HCT116 (cell line): ENCODE measurements around the gene RAB5IF. TPM values are rescaled to one million over a fixed set of nuclear protein-coding genes. Genes with fewer than 3 reads are reported as not detected.

Experiments used
- ATAC-seq: fragments of 200-7000 bp; cut with Tn5 transposase; 2 replicates; pipeline ENCODE4 v1.9.1; 2020; ENCODE audit warnings: mild to moderate bottlenecking, moderate library complexity
- BruUV-seq: library from RNA; stranded (reverse); fragments of 400-500 nt; replicated peaks from 2 replicates; lab custom pipeline; 2021; lab: Mats Ljungman, UMichigan
- CTCF ChIA-PET: fragments of 300-600 bp; sonication (Branson Sonifier 250); formaldehyde crosslinking; loops from one replicate; lab custom pipeline; 2021; ENCODE audit warnings: antibody characterized with exemption; lab: Charles Lee
- POLR2A ChIA-PET: fragments of 300-600, 350-600 bp; sonication (Branson Sonifier 250); formaldehyde crosslinking; loops from one replicate; lab custom pipeline; 2021; ENCODE audit warnings: antibody characterized with exemption; lab: Charles Lee
- RAD21 ChIA-PET, 2 experiments: fragments of 300-600 bp; sonication (Branson Sonifier 250); formaldehyde crosslinking; loops; one replicate each; lab custom pipeline; 2023; ENCODE audit warnings: low total read pairs in 2 of 2; ENCODE audit not compliant: uncharacterized antibody in 2 of 2, unreplicated experiment in 2 of 2, low non-redundant PET in 1 of 2; lab: Charles Lee
- DNase-seq: peaks from one replicate; pipeline ENCODE4 v3.0.0-alpha.2; 2010; ENCODE audit warnings: low read depth, low spot score
- H2AFZ ChIP-seq: fragments of 200-600 bp; shearing (Covaris generic), sonication (generic); 2 replicates; pipeline ENCODE4 v1.6.1; 2017; ENCODE audit warnings: low read depth, mixed run types, mixed read lengths, antibody characterized with exemption, low read length; ENCODE audit not compliant: poor library complexity, severe bottlenecking
- H3K27ac ChIP-seq: 2 replicates; pipeline ENCODE4 v1.5.1; 2012; ENCODE audit warnings: low read depth, low read length
- H3K27me3 ChIP-seq: fragments of 200-600 bp; sonication (generic); 2 replicates; pipeline ENCODE4 v1.6.1; 2016; ENCODE audit warnings: mixed run types, low read length, mixed read lengths; ENCODE audit not compliant: insufficient read depth
- H3K36me3 ChIP-seq, 2 experiments: fragments of 200-500 bp in 1 of 2; fragments of 200-600 bp in 1 of 2; sonication (Bioruptor generic) in 1 of 2; sonication (generic) in 1 of 2; 2 replicates each; pipeline versions ENCODE4 v1.5.1 to v1.6.1; 2014 to 2016; ENCODE audit warnings: low read length in 2 of 2, inconsistent platforms in 1 of 2, mixed read lengths in 1 of 2, mixed run types in 1 of 2; ENCODE audit not compliant: insufficient read depth in 2 of 2, control insufficient read depth in 1 of 2
- H3K4me1 ChIP-seq, 2 experiments: fragments of 200-600 bp in 1 of 2; sonication (generic) in 1 of 2; 2 replicates each; pipeline versions ENCODE4 v1.5.1 to v1.6.1; 2012 to 2017; ENCODE audit warnings: low read length in 2 of 2, inconsistent platforms in 1 of 2, mild to moderate bottlenecking in 1 of 2, mixed read lengths in 1 of 2, mixed run types in 1 of 2, moderate library complexity in 1 of 2; ENCODE audit not compliant: insufficient read depth in 2 of 2, control insufficient read depth in 1 of 2
- H3K4me2 ChIP-seq: fragments of 200-600 bp; sonication (generic); 2 replicates; pipeline ENCODE4 v1.6.1; 2017; ENCODE audit warnings: mixed run types, low read length, mixed read lengths
- H3K4me3 ChIP-seq, 2 experiments: fragments of 200-600 bp in 1 of 2; sonication (generic) in 1 of 2; replicated peaks in 1 of 2; 2 replicates each; pipeline ENCODE4 v1.5.1; 2011 to 2016; ENCODE audit warnings: low read length in 2 of 2, control low read depth in 1 of 2, low read depth in 1 of 2, mild to moderate bottlenecking in 1 of 2, mixed read lengths in 1 of 2, mixed run types in 1 of 2
- H3K79me2 ChIP-seq: fragments of 200-600 bp; sonication (generic); 2 replicates; pipeline ENCODE4 v1.6.1; 2017; ENCODE audit warnings: mild to moderate bottlenecking, mixed run types, low read length, moderate library complexity, mixed read lengths; ENCODE audit not compliant: insufficient read depth
- H3K9ac ChIP-seq: fragments of 200-600 bp; sonication (generic); 2 replicates; pipeline ENCODE4 v1.6.1; 2016; ENCODE audit warnings: low read length, mixed read lengths
- H3K9me2 ChIP-seq: fragments of 200-600 bp; sonication (generic), shearing (Covaris generic); 2 replicates; pipeline ENCODE4 v1.6.1; 2017; ENCODE audit warnings: mixed run types, mild to moderate bottlenecking, moderate library complexity; ENCODE audit not compliant: insufficient read depth
- H3K9me3 ChIP-seq, 2 experiments: fragments of 200-500 bp in 1 of 2; fragments of 200-600 bp in 1 of 2; sonication (Bioruptor generic) in 1 of 2; sonication (generic) in 1 of 2; 2 replicates each; pipeline ENCODE4 v1.6.1; 2014 to 2017; ENCODE audit warnings: low read length in 2 of 2, mixed read lengths in 2 of 2, inconsistent platforms in 1 of 2, low read depth in 1 of 2, mild to moderate bottlenecking in 1 of 2, mixed run types in 1 of 2, moderate library complexity in 1 of 2; ENCODE audit not compliant: control insufficient read depth in 1 of 2, insufficient read depth in 1 of 2
- H4K20me1 ChIP-seq: fragments of 200-600 bp; sonication (generic), shearing (Covaris generic); 2 replicates; pipeline ENCODE4 v1.6.1; 2017; ENCODE audit warnings: mixed run types, mild to moderate bottlenecking, moderate library complexity; ENCODE audit not compliant: insufficient read depth
- SP1 ChIP-seq: IDR thresholded peaks from 2 replicates; pipeline ENCODE4 v1.6.1; 2012; ENCODE audit warnings: low read depth
- ZFX ChIP-seq: fragments of 450-650 bp; IDR thresholded peaks from 2 replicates; pipeline ENCODE4 v1.6.1; 2017
- intact Hi-C: fragments of 100-400 bp; cut with micrococcal nuclease; formaldehyde crosslinking; loops from 2 replicates; pipeline ENCODE4 v1.10.0; 2022
- total RNA-seq: library from RNA; stranded (reverse); gene quantifications from one replicate; pipeline ENCODE4 v1.2.1, GENCODE V29; 2021; ENCODE audit not compliant: unreplicated experiment
- TF ChIP-seq, protein P1 (sequence below): IDR thresholded peaks from 2 replicates; pipeline ENCODE4 v1.6.1; 2012
- TF ChIP-seq, protein P2 (sequence below): IDR thresholded peaks from 2 replicates; pipeline ENCODE4 v1.6.1; 2012

Gene RAB5IF
- total RNA-seq, 1 experiment from 2014 or later, result 82.9 TPM

GRCh38 chr20:36604952-36605398 is 604 bp upstream of the RAB5IF start:
- no peaks in the 10 kb centered on the region for H4K20me1 ChIP-seq
- DNase-seq (peak; percentile 31), ATAC-seq (peak; percentile 48)
- TF ChIP-seq, protein P1, sequence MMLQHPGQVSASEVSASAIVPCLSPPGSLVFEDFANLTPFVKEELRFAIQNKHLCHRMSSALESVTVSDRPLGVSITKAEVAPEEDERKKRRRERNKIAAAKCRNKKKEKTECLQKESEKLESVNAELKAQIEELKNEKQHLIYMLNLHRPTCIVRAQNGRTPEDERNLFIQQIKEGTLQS, result no peak
- TF ChIP-seq, protein P2, sequence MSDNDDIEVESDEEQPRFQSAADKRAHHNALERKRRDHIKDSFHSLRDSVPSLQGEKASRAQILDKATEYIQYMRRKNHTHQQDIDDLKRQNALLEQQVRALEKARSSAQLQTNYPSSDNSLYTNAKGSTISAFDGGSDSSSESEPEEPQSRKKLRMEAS, result no peak
- CTCF ChIA-PET, result interaction anchor here (0.5 to 2.0 kb wide), 15 partner anchors 9 to 315 kb away, joined by 3 to 12 read pairs (median 5); partner anchors contain the start of genes MYL9 and TGIF2
- H3K27me3 ChIP-seq, result no peaks in the 10 kb centered on the region
- H3K9me3 ChIP-seq, result no peaks in the 10 kb centered on the region
- H3K4me2 ChIP-seq, result peak overlapping the region; percentile 93
- H3K36me3 ChIP-seq, result peaks cover 6 to 23% of the 10 kb centered on the region in 2 experiments; a peak in 3 of 4 replicates
- BruUV-seq, result TSS peak; percentile 95
- H3K9ac ChIP-seq, result peak overlapping the region; percentile 88
- peaks cover 44% of the 10 kb centered on the region for H3K79me2 ChIP-seq
- intact Hi-C loops, result loop anchor here (1.0 to 10.0 kb wide), 2 partner anchors 49 to 130 kb away; no protein-coding TSS in a partner anchor
- no peaks in the 10 kb centered on the region for H3K9me2 ChIP-seq
- peak overlapping the region; percentile 88 for H3K27ac ChIP-seq
- POLR2A ChIA-PET, result interaction anchor here (0.6 to 2.5 kb wide), 10 partner anchors 9 to 69 kb away, joined by 3 to 13 read pairs (median 4); partner anchors contain the start of genes MYL9 and TGIF2
- H3K4me1 ChIP-seq, result peaks cover 23 to 30% of the 10 kb centered on the region in 2 experiments
- no peak overlapping the region for H2AFZ ChIP-seq
- RAD21 ChIA-PET, result no interaction called here
- H3K4me3 ChIP-seq, result peak overlapping the region; percentile 76 to 100

DNA sequence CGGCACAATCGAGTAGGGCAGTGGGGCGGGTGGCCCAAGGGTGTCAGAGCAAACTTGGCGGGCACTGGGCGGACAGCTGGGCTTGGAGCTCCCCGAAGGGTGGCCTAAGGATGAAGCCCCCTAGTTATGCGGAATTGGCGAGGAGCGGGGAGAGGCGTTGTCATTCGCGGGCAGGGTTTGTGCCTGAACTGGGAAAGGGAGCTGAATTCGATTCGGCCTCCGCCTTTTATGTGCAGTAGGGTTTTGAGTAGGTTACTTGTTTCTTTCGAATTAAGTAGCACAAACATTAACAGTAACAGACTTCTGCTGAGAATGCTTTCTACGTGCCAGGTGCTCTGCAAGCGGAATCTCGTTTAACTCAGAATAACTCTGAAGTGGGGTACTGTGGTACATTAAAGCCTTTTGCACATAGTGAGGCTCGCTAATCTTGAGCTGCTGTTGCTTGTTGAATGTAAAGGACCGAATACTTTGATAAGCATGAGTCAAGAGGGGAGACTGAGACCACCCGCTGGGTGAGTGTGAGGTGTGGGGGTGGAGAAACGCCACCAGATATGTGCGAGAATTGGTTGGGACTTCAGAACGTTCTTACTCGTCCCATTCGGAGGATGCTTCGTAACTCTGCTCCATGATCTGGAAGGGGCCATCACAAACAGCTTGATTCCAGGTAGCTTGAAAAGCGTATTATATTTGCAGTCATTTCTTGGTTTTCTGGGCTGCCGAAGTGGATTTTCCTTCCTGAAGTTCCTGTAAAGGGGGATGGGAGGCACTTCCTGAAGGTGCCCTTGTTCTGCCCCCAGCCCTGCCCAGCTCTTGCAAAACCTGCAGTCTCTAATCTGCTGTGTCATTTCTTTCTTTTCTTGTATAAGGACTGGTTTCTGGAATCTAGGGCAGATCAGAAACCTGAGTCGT is 833 bp downstream of the RAB5IF start:
- ATAC-seq, result no peak; the same call in 1 of the 2 replicates

More for the DNA sequence above, 833 bp downstream of the RAB5IF start:
- H2AFZ ChIP-seq, result no peak overlapping the region
- ChIA-PET CTCF (interaction anchor here (0.6 to 2.0 kb wide), 20 partner anchors 8 to 333 kb away, joined by 3 to 12 read pairs (median 4); partner anchors contain the start of genes DSN1, MYL9 and TGIF2), POLR2A (interaction anchor here (0.8 to 2.5 kb wide), 4 partner anchors 10 to 35 kb away, joined by 3 to 13 read pairs (median 4); no protein-coding TSS in a partner anchor), RAD21 (interaction anchor here (0.6 to 0.9 kb wide), 2 partner anchors 12 to 22 kb away, joined by 3 read pairs; no protein-coding TSS in a partner anchor)
- peak overlapping the region; percentile 76 to 100 for H3K4me3 ChIP-seq
- no peaks in the 10 kb centered on the region; the same call in 1 of the 2 replicates for H4K20me1 ChIP-seq
- peaks cover 45% of the 10 kb centered on the region for H3K79me2 ChIP-seq
- H3K27ac ChIP-seq, result peak overlapping the region; percentile 88
- H3K27me3 ChIP-seq, result no peaks in the 10 kb centered on the region
- TSS peak; percentile 63 for BruUV-seq
- H3K9me2 ChIP-seq, result no peaks in the 10 kb centered on the region
- DNase-seq, result no peak
- H3K9me3 ChIP-seq, result no peaks in the 10 kb centered on the region
- TF ChIP-seq SP1 (no peak), ZFX (peak; percentile 3; the same call in 1 of the 2 replicates)
- peaks cover 16 to 35% of the 10 kb centered on the region in 2 experiments for H3K36me3 ChIP-seq
- H3K4me2 ChIP-seq, result peak overlapping the region; percentile 93
- peak overlapping the region; percentile 88 for H3K9ac ChIP-seq
- peaks cover 23 to 30% of the 10 kb centered on the region in 2 experiments for H3K4me1 ChIP-seq
- intact Hi-C loops, result loop anchor here (10.0 kb wide), 1 partner anchor 132 kb away; no protein-coding TSS in a partner anchor
